ENCODE results near the gene TMEM151A.
"Not testable (repeated sequence)": the region's sequence is repeated elsewhere in the genome, so short reads cannot be mapped to it uniquely, and the experiment has no call there.

The TMEM151A gene

DNA sequence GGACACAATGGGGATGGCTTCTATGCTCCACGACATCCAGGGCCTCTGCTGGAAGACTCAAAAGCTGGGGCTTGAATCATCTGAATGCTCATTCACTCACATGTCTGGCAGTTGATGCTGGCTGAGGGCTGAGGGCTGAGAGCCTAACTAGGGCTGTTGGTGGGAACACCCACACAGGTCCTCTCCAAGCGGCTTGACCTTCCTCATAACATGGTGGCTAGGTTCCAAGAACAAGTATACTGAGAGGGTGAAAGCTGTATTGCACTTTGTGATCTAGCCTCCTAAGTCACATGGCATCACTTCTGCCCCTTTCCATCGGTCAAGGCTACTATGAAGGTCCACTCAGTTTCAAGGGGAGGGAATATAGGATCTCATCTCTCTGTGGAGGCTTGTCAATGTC, 7.5 kb downstream of the TMEM151A start:
- H3K4me3 Mint-ChIP-seq: no peak overlapping the region
- no peaks in the 10 kb centered on the region for H3K9me3 Mint-ChIP-seq
- no peak overlapping the region for H3K27ac Mint-ChIP-seq
- no peak for DNase-seq
- peaks cover 49% of the 10 kb centered on the region for H3K27me3 Mint-ChIP-seq (ENCODE audit: low read depth, poor library complexity)
- peaks cover 7% of the 10 kb centered on the region for H3K4me1 Mint-ChIP-seq
- H3K36me3 Mint-ChIP-seq (ENCODE audit: low read depth): no peaks in the 10 kb centered on the region
- TF ChIP-seq, protein P1, sequence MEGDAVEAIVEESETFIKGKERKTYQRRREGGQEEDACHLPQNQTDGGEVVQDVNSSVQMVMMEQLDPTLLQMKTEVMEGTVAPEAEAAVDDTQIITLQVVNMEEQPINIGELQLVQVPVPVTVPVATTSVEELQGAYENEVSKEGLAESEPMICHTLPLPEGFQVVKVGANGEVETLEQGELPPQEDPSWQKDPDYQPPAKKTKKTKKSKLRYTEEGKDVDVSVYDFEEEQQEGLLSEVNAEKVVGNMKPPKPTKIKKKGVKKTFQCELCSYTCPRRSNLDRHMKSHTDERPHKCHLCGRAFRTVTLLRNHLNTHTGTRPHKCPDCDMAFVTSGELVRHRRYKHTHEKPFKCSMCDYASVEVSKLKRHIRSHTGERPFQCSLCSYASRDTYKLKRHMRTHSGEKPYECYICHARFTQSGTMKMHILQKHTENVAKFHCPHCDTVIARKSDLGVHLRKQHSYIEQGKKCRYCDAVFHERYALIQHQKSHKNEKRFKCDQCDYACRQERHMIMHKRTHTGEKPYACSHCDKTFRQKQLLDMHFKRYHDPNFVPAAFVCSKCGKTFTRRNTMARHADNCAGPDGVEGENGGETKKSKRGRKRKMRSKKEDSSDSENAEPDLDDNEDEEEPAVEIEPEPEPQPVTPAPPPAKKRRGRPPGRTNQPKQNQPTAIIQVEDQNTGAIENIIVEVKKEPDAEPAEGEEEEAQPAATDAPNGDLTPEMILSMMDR (IDR thresholded peaks at IDR 0.05): no peak

DNA sequence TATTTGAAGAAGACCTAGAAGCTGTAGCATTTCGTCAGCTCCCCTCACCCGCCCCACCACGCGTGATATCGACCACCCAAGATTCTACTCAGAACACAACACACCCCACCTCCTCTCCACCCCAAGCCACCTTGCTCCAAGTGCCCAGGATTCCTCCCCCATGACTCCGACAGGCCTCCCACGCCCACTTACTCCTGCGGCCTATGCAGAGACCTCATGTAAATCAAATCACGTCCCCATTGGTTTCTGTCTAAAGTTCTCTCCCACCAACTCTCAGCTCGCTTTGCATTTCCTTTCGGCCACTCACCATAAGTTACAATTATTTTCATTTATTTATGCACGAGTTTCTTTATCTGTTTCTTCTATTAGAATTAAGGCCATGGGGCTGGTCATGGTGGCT, 11.0 kb downstream of the TMEM151A start:
- Mint-ChIP-seq H3K4me3 (no peak overlapping the region), H3K27me3 (ENCODE audit: low read depth, poor library complexity) (peaks cover 39% of the 10 kb centered on the region), H3K4me1 (peaks cover 7% of the 10 kb centered on the region), H3K27ac (peak overlapping the region; percentile 78), H3K9me3 (no peaks in the 10 kb centered on the region), H3K36me3 (ENCODE audit: low read depth) (no peaks in the 10 kb centered on the region)
- TF ChIP-seq, protein P1 (IDR thresholded peaks at IDR 0.05): no peak
- no peak for DNase-seq

DNA sequence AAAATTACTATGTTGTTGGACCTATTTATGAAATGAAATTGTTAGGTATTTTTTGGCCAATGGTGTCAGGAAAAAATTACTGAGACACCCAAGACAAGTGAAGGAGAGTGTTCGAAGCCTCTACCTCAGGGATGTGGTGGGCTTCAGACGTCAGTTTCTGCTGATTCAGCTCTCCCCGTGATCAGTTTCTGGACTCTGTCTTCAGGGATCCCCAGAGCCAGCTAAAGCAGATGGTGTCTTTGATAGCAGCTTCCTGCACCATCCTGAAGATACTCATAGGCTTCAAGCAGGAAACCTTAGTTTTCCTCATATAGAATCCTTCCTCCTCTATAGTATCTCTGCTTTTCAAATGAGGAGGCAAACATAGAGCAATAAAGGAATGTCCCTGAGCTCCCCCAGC, 17.8 kb downstream of the TMEM151A start:
- no peak for DNase-seq
- Mint-ChIP-seq H3K27me3 (ENCODE audit: low read depth, poor library complexity) (peaks cover 30% of the 10 kb centered on the region), H3K27ac (no peak overlapping the region), H3K9me3 (no peaks in the 10 kb centered on the region), H3K36me3 (ENCODE audit: low read depth) (no peaks in the 10 kb centered on the region), H3K4me1 (peaks cover 22% of the 10 kb centered on the region), H3K4me3 (no peak overlapping the region)
- TF ChIP-seq, protein P1 (IDR thresholded peaks at IDR 0.05): no peak

DNA sequence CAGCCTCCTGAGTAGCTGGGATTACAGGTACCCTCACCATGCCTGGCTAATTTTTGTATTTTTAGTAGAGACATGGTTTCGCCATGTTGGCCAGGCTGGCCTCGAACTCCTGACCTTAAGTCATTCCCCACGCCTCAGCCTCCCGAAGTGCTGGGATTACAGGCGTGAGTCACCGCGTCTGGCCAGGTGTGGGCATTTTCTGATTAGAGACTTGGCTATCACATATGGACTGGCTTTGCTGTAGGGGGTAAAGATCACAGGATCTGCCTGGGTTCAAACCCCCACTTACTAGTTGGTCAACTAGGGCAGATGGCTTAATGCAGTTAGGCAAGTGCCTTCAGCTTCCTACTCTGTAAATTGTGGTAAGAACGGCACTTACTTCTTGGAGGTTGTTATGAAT, 18.6 kb downstream of the TMEM151A start:
- Mint-ChIP-seq H3K27ac (no peak overlapping the region), H3K4me3 (no peak overlapping the region), H3K9me3 (no peaks in the 10 kb centered on the region), H3K36me3 (ENCODE audit: low read depth) (no peaks in the 10 kb centered on the region), H3K4me1 (peaks cover 29% of the 10 kb centered on the region), H3K27me3 (ENCODE audit: low read depth, poor library complexity) (peaks cover 23% of the 10 kb centered on the region)
- no peak for DNase-seq
- TF ChIP-seq, protein P1 (IDR thresholded peaks at IDR 0.05): no peak

DNA sequence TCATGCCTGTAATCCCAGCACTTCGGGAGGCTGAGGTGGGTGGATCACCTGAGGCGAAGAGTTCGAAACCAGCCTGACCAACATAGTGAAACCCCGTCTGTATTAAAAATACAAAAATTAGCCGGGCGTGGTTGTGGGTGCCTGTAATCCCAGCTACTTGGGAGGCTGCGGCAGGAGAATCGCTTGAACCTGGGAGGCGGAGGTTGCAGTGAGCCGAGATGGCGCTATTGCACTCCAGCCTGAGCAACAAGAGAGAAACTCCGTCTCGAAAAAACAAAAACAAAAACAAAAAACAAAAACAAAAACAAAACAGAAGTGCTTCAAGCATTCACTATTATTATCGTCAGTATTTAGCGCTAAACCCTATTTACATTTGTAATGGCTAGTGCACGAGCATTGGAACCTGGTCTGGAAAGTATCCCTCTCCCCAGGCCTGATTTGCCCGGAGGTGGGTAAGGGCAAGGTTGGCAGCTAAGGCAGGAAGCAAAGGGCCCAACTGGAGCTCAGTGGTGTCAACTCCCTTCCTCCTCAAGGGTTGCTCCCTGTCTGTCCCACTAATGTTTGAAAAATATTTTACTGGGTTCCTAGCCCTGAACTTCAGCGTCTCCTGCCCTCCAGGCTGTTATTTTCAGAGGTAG, 19.2 kb downstream of the TMEM151A start:
- H3K4me3 Mint-ChIP-seq; H3K27ac Mint-ChIP-seq; H3K9me3 Mint-ChIP-seq; DNase-seq; H3K36me3 Mint-ChIP-seq (ENCODE audit: low read depth): not testable (repeated sequence)
- peaks cover 35% of the 10 kb centered on the region for H3K4me1 Mint-ChIP-seq
- peaks cover 22% of the 10 kb centered on the region for H3K27me3 Mint-ChIP-seq (ENCODE audit: low read depth, poor library complexity)

DNA sequence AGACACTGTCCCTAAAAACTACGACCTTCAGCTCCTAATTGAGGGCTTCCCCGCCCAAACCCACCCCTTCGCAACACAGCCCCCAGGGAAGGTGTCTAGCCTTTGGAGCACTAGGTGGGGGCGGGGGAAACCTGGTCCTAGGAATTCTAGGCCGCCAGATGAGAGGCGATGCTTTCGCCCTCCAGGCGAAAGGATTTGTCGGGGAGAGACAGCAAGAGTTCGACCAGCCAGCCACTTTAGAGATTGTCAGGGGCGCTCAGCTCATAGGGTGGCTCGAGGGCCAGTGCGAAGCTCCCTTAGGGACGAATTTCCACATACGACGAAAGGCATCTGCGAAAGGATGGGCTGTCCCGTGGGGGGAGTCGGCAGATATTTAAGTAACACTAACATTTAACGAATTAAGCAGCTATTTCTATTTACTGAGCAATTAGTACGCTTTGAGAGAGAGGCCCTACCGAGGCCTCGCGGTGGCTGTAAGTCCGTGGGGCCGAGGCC, 19.8 kb downstream of the TMEM151A start:
- Mint-ChIP-seq H3K27me3 (ENCODE audit: low read depth, poor library complexity) (peaks cover 22% of the 10 kb centered on the region), H3K4me1 (peaks cover 38% of the 10 kb centered on the region), H3K4me3 (peak overlapping the region; percentile 88), H3K9me3 (no peaks in the 10 kb centered on the region), H3K36me3 (ENCODE audit: low read depth) (no peaks in the 10 kb centered on the region), H3K27ac (peak overlapping the region; percentile 99)
- TF ChIP-seq, protein P1 (IDR thresholded peaks at IDR 0.05): peak; percentile 82
- no peak for DNase-seq

All from nephron progenitor cell (in vitro differentiated cells).